Lower leg skin (tissue), 3 donors: Measurements from ENCODE around the gene RHOU.

Experiments used
- POLR2A ChIP-seq, 2 donors: fragments of 450-650 bp; IDR thresholded peaks; one replicate each; pipeline ENCODE4 v1.6.1; 2016 to 2017; ENCODE audit warnings: antibody characterized with exemption in 2 of 2, mild to moderate bottlenecking in 1 of 2, moderate library complexity in 1 of 2
- TF ChIP-seq, protein P1 (sequence below), 3 donors: fragments of 450-650 bp; IDR thresholded peaks; one replicate each; pipeline ENCODE4 v1.5.1; 2016; ENCODE audit warnings: antibody characterized with exemption in 3 of 3, mild to moderate bottlenecking in 3 of 3, moderate library complexity in 2 of 3

DNA sequence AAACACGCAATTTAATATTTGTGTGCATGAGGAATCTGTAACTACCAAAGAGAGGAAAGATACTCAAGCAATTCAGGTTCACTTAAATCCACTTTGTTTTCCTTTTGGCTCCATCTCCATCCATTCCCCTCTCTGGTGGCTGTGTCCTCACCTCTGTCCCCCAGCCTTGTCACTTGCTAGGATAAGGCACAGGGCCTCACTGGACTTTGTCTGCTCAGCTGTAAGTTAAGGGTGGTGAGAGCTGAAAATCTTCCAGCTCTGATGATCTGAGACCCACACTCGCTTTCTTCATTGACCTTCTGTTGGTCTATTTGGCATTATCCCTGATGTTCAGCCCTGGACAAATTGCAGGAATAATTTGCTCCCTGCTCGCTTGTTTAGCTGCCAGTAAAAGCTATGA, 56.5 kb downstream of the RHOU start:
- TF ChIP-seq, protein P1, sequence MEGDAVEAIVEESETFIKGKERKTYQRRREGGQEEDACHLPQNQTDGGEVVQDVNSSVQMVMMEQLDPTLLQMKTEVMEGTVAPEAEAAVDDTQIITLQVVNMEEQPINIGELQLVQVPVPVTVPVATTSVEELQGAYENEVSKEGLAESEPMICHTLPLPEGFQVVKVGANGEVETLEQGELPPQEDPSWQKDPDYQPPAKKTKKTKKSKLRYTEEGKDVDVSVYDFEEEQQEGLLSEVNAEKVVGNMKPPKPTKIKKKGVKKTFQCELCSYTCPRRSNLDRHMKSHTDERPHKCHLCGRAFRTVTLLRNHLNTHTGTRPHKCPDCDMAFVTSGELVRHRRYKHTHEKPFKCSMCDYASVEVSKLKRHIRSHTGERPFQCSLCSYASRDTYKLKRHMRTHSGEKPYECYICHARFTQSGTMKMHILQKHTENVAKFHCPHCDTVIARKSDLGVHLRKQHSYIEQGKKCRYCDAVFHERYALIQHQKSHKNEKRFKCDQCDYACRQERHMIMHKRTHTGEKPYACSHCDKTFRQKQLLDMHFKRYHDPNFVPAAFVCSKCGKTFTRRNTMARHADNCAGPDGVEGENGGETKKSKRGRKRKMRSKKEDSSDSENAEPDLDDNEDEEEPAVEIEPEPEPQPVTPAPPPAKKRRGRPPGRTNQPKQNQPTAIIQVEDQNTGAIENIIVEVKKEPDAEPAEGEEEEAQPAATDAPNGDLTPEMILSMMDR (IDR thresholded peaks at IDR 0.05) = no peak
- TF ChIP-seq POLR2A (IDR thresholded peaks at IDR 0.05) = no peak
